NCI-H69 (cell line): ENCODE data around the gene CPLANE1.
"Not testable (repeated sequence)": the region's sequence is repeated elsewhere in the genome, so short reads cannot be mapped to it uniquely, and the experiment has no call there.

ENCODE experiments used
- DNase-seq: peaks from one replicate; lab custom pipeline; 2025; lab: John Stamatoyannopoulos, UW

CPLANE1 gene

GRCh38 chr5:37121027-37121426, 128.1 kb downstream of the CPLANE1 start:
- peak; percentile 9 for DNase-seq

GRCh38 chr5:37120270-37120669, 128.9 kb downstream of the CPLANE1 start:
- no peak for DNase-seq

DNA sequence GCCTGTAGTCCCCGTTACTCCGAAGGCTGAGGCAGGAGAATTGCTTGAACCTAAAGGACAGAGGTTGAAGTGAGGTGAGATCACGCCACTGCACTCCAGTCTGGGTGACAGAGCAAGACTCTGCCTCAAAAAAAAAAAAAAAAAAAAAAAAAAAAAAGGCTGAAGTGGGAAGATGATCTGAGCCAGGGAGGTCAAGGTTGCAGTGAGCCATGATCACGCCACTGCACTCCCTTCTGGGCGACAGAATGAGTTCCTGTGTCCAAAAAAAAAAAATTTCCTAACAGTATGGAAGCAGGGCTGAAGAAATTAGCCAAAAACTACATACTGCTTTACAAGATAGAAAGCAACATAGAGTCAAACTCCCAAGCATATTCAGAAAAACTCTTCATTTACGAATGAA, 132.8 kb downstream of the CPLANE1 start:
- no peak for DNase-seq

GRCh38 chr5:37112383-37112991, 136.7 kb downstream of the CPLANE1 start:
- DNase-seq, result no peak

DNA sequence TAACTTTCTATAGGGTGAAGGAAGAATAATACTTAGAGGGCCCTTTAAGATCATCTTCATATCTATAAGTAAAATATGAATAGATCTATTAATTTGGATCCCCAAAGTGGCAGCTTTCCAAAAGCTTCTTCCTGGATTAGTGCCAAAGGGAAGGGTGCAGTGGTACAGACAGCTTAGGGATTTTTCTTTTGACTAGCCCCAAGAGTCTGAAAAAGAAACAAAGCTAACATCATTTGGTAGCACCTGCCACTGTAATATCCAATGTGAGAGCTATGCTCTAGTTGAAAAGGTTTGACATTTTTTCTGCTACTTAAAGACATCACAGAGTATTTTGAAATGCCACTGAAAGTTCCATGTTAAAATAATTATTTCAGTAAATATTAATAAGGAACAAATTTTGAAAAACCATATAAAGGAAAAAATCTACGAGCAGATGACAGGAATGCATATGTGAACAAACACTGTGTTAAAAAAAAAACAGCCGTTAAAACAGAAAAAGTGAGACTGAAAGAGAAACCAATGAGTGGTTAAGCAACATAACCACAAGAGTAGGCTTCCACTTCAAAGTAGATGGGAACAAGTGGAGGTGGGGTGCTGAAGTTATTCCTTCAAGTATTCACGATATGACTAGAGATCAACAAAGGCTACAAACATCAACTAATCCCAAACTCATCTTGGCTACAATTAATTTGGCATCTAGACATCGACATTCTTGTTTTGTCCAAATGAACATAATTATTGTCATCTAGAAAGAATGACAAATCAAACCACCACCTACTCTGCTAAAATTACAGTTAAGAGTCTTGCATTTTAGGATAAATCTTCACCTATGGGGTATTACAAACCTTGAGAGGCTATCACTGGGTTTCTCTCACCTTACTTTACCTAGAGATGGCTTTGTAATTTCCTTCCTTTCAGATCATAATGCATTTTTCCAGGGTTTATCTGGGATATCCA, 137.5 kb downstream of the CPLANE1 start:
- no peak for DNase-seq

DNA sequence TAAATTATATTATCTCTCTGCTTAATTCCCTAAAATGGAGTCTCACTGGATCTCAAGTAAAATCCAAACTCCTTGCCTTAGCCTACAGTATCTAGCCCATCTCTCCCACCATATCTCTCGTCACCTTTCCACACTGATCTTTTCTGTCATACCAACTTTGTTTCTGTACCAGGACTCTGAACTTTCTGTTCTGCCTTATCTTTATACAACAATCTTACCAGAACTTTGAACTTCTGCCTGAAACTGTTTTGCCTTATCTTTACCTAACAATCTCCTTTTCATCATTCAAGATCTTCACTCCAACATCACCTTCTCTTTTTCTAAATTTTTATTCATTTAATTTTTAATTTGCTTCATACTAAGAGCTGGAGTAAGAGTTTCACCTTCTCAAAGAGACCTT, 139.0 kb downstream of the CPLANE1 start:
- no peak for DNase-seq

DNA sequence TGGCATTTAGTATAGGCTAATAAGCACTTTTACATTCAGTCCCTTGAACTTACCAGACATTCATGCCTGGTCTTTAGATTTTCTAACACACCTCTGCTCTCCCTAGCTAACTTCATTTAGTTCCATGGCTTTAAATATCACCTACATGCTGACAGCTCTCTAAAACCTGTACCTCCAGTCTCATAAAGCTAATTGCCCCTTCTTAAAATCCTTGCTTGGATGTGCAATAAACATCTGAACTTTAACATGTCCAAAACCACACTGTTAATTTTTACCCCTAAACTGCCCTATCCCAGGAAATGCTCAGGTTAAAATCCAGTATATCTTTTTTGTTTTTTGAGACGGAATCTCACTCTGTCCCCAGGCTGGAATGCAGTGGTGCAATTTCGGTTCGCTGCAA, 139.8 kb downstream of the CPLANE1 start:
- DNase-seq, result no peak

DNA sequence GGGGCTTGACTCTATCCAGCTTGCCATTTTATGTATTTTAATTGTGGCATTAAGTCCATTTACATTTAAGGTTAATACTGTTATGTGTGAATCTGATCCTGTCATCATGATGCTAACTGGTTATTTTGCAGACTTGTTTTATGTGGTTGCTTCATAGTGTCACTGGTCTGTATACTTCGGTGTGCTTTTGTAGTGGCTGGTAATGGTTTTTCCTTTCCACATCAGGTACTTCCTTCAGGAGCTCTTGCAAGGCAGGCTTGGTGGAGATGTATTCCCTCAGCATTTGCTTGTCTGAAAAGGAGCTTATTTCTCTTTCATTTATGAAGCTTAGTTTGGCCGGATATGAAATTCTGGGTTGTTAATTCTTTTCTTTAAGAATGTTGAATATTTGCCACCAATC, 145.9 kb downstream of the CPLANE1 start:
- no peak for DNase-seq

- DNase-seq, result not testable (repeated sequence)
These were observed 149.9 kb downstream of the CPLANE1 start for GRCh38 chr5:37099267-37099666.

- DNase-seq, result peak; percentile 33
These were observed 155.4 kb downstream of the CPLANE1 start for GRCh38 chr5:37093795-37094194.

- DNase-seq, result no peak
These were observed 158.4 kb downstream of the CPLANE1 start for GRCh38 chr5:37090781-37091180.

- DNase-seq, result no peak
These were observed 159.0 kb downstream of the CPLANE1 start for GRCh38 chr5:37090123-37090726.

DNA sequence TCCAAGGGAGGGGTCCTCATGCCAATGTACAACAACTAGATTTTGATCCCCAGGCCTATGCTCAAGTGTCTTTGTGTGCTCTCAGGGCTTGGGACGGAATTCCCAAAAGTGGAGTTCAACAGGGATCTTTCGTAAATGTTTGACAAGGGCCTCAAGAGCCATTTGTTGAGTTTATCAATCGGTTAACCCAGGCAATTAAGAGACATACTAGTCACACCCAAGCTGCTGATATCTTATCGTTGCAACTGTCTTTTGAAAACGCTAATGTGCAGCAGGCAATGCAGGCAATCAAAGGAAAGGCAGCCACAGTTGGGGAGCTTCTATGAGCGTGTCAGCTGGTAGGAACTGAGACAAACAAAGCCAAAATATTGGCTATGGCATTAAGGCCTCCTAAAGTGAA, 161.2 kb downstream of the CPLANE1 start:
- DNase-seq, result no peak

DNA sequence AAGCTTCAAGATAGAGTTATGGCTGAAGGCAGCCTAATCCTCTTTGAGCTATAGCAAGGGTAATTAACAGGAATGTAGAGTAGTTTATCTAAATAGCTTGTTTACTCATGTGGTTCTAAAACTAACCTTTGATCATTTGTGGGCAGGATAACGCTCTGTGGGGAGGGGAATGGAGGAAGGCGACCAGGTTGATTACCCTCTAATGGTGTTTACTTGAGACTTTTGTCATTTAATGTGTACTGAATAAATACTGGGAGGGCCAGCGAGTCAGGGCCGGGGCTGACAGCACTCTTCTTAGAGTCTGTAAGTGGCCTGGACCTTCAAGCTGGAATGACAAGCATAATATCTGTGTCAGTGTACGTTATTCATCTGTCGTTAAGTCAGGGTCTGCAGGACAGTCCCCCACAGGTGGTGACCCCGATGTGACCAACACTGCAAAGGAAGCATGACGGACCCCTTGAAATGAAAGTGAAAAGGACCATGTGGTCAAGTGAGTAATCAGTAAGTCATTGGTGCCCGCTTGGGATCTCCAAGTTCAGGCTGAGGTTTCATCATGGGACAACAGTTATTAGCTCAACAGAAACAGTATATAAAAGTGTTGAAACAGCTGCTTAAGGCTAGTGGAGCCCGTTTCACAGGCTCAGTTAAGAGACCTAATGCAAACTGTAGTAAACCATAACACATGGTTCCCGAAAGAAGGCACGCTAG, 162.6 kb downstream of the CPLANE1 start:
- peak; percentile 66 for DNase-seq

DNA sequence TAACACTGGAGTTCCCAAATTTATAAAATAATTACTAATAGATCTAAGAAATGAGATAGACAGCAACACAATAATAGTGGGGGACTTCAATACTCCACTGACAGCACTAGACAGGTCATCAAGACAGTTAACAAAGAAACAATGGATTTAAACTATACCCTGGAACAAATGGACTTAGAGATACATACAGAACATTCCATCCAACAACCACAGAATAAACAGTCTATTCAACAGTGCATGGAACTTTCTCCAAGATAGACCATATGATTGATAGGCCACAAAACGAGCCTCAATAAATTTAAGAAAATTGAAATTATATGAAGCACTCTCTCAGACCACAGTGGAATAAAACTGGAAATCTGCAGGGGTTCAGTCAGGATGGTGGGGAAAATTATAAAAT, 163.2 kb downstream of the CPLANE1 start:
- not testable (repeated sequence) for DNase-seq

- DNase-seq, result not testable (repeated sequence)
These were observed 166.2 kb downstream of the CPLANE1 start for GRCh38 chr5:37082977-37083376.

- DNase-seq, result no peak
These were observed 168.5 kb downstream of the CPLANE1 start for GRCh38 chr5:37080697-37081096.

- no peak for DNase-seq
These were observed 172.0 kb downstream of the CPLANE1 start for GRCh38 chr5:37077146-37077545.

- DNase-seq, result no peak
These were observed 173.7 kb downstream of the CPLANE1 start for GRCh38 chr5:37075399-37075950.

DNA sequence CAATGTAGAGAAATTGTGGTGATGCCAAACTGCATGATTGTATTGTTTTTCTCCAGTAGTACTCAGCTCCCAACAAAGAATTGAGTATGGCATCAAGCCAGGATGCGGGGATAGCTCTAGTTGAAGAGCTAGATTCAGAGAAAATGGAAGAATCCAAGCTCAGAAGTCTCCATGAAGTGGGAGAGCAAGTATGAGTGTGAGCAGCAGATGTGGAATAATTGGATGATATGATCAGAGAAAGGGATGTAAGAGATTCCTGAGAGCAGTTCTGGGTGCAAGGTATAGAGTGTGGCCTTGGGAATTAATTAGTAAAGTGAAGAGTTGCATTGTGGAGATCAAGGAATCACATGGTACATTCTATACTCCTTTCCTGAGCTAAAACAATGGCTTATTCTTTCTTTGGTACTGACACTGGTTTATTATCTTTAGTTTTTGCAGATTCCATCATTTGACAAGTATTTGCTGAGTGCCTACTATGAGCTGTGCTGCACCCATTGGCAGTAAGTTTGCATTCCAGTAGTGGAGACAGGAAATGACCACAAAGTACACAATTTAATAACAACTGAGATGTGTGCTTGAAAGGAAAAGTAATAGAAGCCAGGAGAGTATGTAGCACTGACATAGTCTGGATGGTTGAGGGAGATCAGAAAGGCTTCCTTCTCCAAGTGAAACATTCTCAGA, 177.1 kb downstream of the CPLANE1 start:
- DNase-seq, result no peak

DNA sequence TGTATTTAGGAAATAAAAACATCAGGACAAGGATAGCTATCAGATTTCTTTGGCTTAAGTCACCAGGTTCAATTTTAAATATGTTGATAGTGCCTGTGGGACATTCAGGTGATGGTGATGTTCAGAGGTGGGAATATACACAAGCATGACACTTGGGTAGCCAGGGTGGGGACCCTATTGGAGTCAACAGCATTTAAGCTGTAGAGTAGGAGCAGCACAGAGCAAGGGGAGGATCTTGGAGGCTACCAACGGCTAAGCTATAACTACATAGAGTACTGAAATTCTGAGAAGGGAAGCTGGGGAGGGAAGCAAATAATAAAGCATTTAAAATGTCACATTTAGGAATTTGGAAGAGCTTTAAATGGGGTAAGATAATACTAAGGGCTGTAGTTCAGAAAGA, 177.7 kb downstream of the CPLANE1 start:
- DNase-seq, result no peak
